NCI-H146 (cell line): Measurements from ENCODE around the gene DUOX1.

Experiments used
- DNase-seq: peaks from one replicate; lab custom pipeline; 2025; lab: John Stamatoyannopoulos, UW

The DUOX1 gene

GRCh38 chr15:45143946-45144345, 14.2 kb downstream of the DUOX1 start:
- no peak for DNase-seq

GRCh38 chr15:45144775-45145174, 15.0 kb downstream of the DUOX1 start:
- DNase-seq = no peak

GRCh38 chr15:45146405-45146804, 16.6 kb downstream of the DUOX1 start:
- DNase-seq = no peak

GRCh38 chr15:45147606-45148005, 17.8 kb downstream of the DUOX1 start:
- no peak for DNase-seq

- DNase-seq = no peak
Observed at GRCh38 chr15:45148076-45149059, 18.6 kb downstream of the DUOX1 start.

- no peak for DNase-seq
Observed at GRCh38 chr15:45149060-45149459, 19.3 kb downstream of the DUOX1 start.

GRCh38 chr15:45150481-45150880, 20.7 kb downstream of the DUOX1 start:
- no peak for DNase-seq

GRCh38 chr15:45150997-45151396, 21.2 kb downstream of the DUOX1 start:
- no peak for DNase-seq

- no peak for DNase-seq
Observed at GRCh38 chr15:45151998-45152828, 22.4 kb downstream of the DUOX1 start.

GRCh38 chr15:45155739-45156138, 25.9 kb downstream of the DUOX1 start:
- DNase-seq = no peak

GRCh38 chr15:45156744-45157455, 27.1 kb downstream of the DUOX1 start:
- no peak for DNase-seq

GRCh38 chr15:45157974-45158373, 28.2 kb downstream of the DUOX1 start:
- no peak for DNase-seq

- no peak for DNase-seq
Observed at GRCh38 chr15:45161666-45162065, 31.9 kb downstream of the DUOX1 start.

GRCh38 chr15:45162771-45163507, 33.1 kb downstream of the DUOX1 start:
- DNase-seq = peak; percentile 77

GRCh38 chr15:45163508-45163856, 33.7 kb downstream of the DUOX1 start:
- no peak for DNase-seq

- DNase-seq = no peak
Observed at GRCh38 chr15:45164914-45165313, 35.1 kb downstream of the DUOX1 start.

- no peak for DNase-seq
Observed at GRCh38 chr15:45165536-45165935, 35.7 kb downstream of the DUOX1 start.

- DNase-seq = peak; percentile 74
Observed at GRCh38 chr15:45166834-45167630, 37.2 kb downstream of the DUOX1 start.

- DNase-seq = no peak
Observed at GRCh38 chr15:45167631-45168205, 37.9 kb downstream of the DUOX1 start.

- DNase-seq = no peak
Observed at GRCh38 chr15:45168286-45168685, 38.5 kb downstream of the DUOX1 start.
